Lung (tissue), 12 donors: Measurements from ENCODE around the gene DOCK4. TPM values are rescaled to one million over a fixed set of nuclear protein-coding genes. Genes with fewer than 3 reads are reported as not detected.
A peak's percentile ranks its signal among the peaks of the same experiment; 100 is the strongest.

Experiments used
- ATAC-seq: fragments of 200-7000 bp; cut with Tn5 transposase; one replicate; pipeline ENCODE4 v1.9.1; 2020; ENCODE audit warnings: moderate number of reproducible peaks; ENCODE audit not compliant: insufficient read depth, low FRiP score
- DNase-seq, 3 donors: peaks; one replicate each; pipeline ENCODE4 v3.0.0-alpha.2; 2013 to 2017
- H3K27ac ChIP-seq, 2 donors: one replicate each; pipeline ENCODE4 v1.5.1; 2013; ENCODE audit warnings: mild to moderate bottlenecking in 2 of 2, moderate library complexity in 2 of 2, control low read depth in 1 of 2, inconsistent platforms in 1 of 2, low read depth in 1 of 2, low read length in 1 of 2
- H3K27me3 ChIP-seq, 3 donors: one replicate each; pipeline ENCODE4 v1.5.1; 2013; ENCODE audit warnings: low read length in 2 of 3; ENCODE audit not compliant: control insufficient read depth in 3 of 3, insufficient read depth in 3 of 3
- H3K36me3 ChIP-seq, 4 donors: one replicate each; pipeline ENCODE4 v1.5.1; 2013; ENCODE audit warnings: low read length in 4 of 4, mild to moderate bottlenecking in 1 of 4, moderate library complexity in 1 of 4; ENCODE audit not compliant: control insufficient read depth in 4 of 4, insufficient read depth in 4 of 4
- H3K4me1 ChIP-seq, 5 donors: one replicate each; pipeline ENCODE4 v1.5.1; 2013; ENCODE audit warnings: low read length in 5 of 5, mild to moderate bottlenecking in 2 of 5, moderate library complexity in 1 of 5; ENCODE audit not compliant: control insufficient read depth in 5 of 5, insufficient read depth in 5 of 5
- H3K4me3 ChIP-seq: one replicate; pipeline ENCODE4 v1.5.1; 2013; ENCODE audit warnings: mild to moderate bottlenecking, control low read depth, moderate library complexity
- H3K9ac ChIP-seq, 2 donors: one replicate each; pipeline ENCODE4 v1.5.1; 2013; ENCODE audit warnings: low read length in 2 of 2, control low read depth in 1 of 2; ENCODE audit not compliant: insufficient read depth in 1 of 2
- H3K9me3 ChIP-seq, 4 donors: one replicate each; pipeline ENCODE4 v1.5.1; 2013; ENCODE audit warnings: low read length in 3 of 4, mild to moderate bottlenecking in 1 of 4, moderate library complexity in 1 of 4; ENCODE audit not compliant: control insufficient read depth in 4 of 4, insufficient read depth in 3 of 4
- WGBS, 2 donors: extraction: QIAGEN DNeasy Blood & Tissue Kit; methylation state at CpG; one replicate each; pipeline ENCODE4 v1.1.7; 2013; 5-methylcytosine and 5-hydroxymethylcytosine counted together
- polyA plus RNA-seq, 2 donors: library from polyadenylated mRNA; stranded (reverse); fragments of 200-250 nt; gene quantifications; one replicate each; pipeline ENCODE4 v1.2.1, GENCODE V29; 2013
- total RNA-seq, 2 donors: library from RNA; depleted of rRNA in 1 of 2; stranded (reverse); fragments of >200 nt in 1 of 2; gene quantifications; one replicate each; pipeline ENCODE4 v1.2.1, GENCODE V29; 2014 to 2021
- TF ChIP-seq, protein P1 (sequence below): IDR thresholded peaks from 2 replicates; pipeline ENCODE4 v1.5.1; 2012; ENCODE audit warnings: mild to moderate bottlenecking; ENCODE audit errors: control extremely low read depth, extremely low read depth
- donor health status: control.
- donor health status: control.
- donor health status: Bipolar disorder and iron deficiency.
- donor health status: healthy.
- donor health status: DM: yes; HTN: yes; CAD: no.

DOCK4 gene
- total and polyA plus RNA-seq, 4 donors: 18.7 to 163 (median 40.3) TPM

DNA sequence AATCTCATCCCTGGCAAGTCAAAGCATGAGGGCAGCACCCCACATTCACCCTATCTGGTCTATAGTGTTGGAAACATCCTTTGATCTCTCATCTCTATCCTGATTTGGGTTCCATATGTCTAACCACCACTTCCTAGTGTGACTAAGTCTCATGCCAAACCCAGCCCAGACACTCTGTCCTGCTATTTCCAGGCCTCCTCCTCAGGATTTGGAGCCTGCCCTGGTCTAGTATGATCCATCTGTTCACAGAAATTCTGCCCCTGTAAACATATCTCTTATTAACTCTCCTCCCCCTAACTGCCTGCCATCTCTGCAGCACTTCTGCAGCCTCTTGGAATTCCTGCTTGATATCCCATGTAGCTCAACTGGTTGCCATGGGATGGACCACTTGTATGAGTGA is 323.0 kb downstream of the DOCK4 start:
- peaks cover 0 to 3% (median 0%) of the 10 kb centered on the region in 5 donors for H3K4me1 ChIP-seq
- H3K36me3 ChIP-seq: peaks cover 5 to 20% (median 16%) of the 10 kb centered on the region in 4 donors
- H3K9me3 ChIP-seq: peaks cover 0 to 12% (median under 1%) of the 10 kb centered on the region in 4 donors
- no peaks in the 10 kb centered on the region for H3K27me3 ChIP-seq
- H3K9ac ChIP-seq: no peak overlapping the region
- DNase-seq: no peak
- H3K27ac ChIP-seq: no peak overlapping the region
- ATAC-seq: no peak
- H3K4me3 ChIP-seq: no peak overlapping the region
- TF ChIP-seq, protein P1, sequence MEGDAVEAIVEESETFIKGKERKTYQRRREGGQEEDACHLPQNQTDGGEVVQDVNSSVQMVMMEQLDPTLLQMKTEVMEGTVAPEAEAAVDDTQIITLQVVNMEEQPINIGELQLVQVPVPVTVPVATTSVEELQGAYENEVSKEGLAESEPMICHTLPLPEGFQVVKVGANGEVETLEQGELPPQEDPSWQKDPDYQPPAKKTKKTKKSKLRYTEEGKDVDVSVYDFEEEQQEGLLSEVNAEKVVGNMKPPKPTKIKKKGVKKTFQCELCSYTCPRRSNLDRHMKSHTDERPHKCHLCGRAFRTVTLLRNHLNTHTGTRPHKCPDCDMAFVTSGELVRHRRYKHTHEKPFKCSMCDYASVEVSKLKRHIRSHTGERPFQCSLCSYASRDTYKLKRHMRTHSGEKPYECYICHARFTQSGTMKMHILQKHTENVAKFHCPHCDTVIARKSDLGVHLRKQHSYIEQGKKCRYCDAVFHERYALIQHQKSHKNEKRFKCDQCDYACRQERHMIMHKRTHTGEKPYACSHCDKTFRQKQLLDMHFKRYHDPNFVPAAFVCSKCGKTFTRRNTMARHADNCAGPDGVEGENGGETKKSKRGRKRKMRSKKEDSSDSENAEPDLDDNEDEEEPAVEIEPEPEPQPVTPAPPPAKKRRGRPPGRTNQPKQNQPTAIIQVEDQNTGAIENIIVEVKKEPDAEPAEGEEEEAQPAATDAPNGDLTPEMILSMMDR: no peak

DNA sequence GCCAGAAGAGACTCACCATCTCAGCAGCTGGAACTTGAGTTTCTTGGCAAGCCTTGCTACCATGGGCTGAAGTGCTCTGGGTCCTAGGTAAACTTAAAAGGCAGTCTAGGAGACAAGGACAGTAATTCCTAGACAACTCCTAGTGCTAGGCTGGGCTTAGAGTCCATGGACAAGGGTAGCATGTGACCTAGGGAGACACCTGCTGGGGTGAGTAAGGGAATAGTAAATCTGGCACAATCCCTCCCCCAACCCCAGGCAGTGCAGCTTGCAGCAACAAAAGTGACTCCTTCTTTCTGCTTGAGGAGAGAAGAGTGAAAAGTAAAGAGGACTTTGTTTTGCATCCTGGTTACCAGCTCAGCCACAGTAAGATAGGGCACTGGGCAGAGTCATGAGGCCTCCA is 327.4 kb downstream of the DOCK4 start:
- ATAC-seq: no peak
- TF ChIP-seq, protein P1: no peak
- peak overlapping the region in 1 of 2 donors; percentile 40 for H3K27ac ChIP-seq
- H3K27me3 ChIP-seq: no peaks in the 10 kb centered on the region
- H3K9ac ChIP-seq: no peak overlapping the region
- H3K36me3 ChIP-seq: peaks cover 0 to 29% (median 15%) of the 10 kb centered on the region in 4 donors
- no peak for DNase-seq
- H3K4me1 ChIP-seq: peaks cover 0 to 8% (median 0%) of the 10 kb centered on the region in 5 donors
- no peak overlapping the region for H3K4me3 ChIP-seq
- H3K9me3 ChIP-seq: peaks cover 0 to 12% (median 2%) of the 10 kb centered on the region in 4 donors

DNA sequence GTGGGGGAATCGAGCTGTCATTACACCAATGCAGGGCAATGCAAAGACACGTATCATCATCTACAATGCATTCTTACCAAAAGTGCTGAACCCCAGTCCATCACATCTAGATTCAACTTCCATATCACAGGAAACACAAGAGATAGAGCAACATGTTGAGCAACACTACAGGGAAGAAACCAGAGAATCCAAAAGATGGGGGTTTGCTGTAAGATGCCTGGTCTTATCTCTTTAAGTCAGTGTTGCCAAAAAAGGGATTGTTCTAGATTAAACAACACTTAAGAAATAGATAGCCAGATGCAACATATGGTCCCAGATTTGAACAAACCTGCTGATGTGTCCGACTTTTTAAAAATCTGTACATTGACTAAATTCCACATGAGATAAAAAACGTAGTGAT is 328.3 kb downstream of the DOCK4 start:
- DNase-seq (no peak), ATAC-seq (no peak)
- Histone ChIP-seq H3K4me1 (peaks cover 0 to 9% (median 0%) of the 10 kb centered on the region in 5 donors), H3K36me3 (peaks cover 0 to 29% (median 13%) of the 10 kb centered on the region in 4 donors), H3K4me3 (no peak overlapping the region), H3K27ac (no peak overlapping the region), H3K27me3 (no peaks in the 10 kb centered on the region), H3K9ac (no peak overlapping the region), H3K9me3 (peaks cover 0 to 12% (median 2%) of the 10 kb centered on the region in 4 donors)
- TF ChIP-seq, protein P1: no peak
- WGBS, 2 donors: 86 to 91% methylated on average over 4 of the region's 4 CpGs
